HepG2 (cell line): ENCODE measurements around the gene HINT2. TPM values are rescaled to one million over a fixed set of nuclear protein-coding genes. Genes with fewer than 3 reads are reported as not detected.
A peak's percentile ranks its signal among the peaks of the same experiment; 100 is the strongest.

Source experiments
- ATF2 ChIP-seq: sonication (generic); formaldehyde crosslinking; IDR thresholded peaks from 2 replicates; pipeline ENCODE4 v1.4.0; 2020; ENCODE audit warnings: missing genetic modification reagents
- CBX5 ChIP-seq: sonication (generic); formaldehyde crosslinking; IDR thresholded peaks from 2 replicates; pipeline ENCODE4 v1.4.0; 2020; ENCODE audit warnings: missing genetic modification reagents, borderline replicate concordance
- CREB1 ChIP-seq, 2 experiments: fragments of 450-650 bp in 1 of 2; IDR thresholded peaks; 2 replicates each; pipeline ENCODE4 v1.6.1; 2016 to 2017; ENCODE audit warnings: control low read depth in 1 of 2, mild to moderate bottlenecking in 1 of 2, missing compliant biosample characterization in 1 of 2, missing genetic modification characterization in 1 of 2
- FOSL2 ChIP-seq: sonication (generic); formaldehyde crosslinking; IDR thresholded peaks from 2 replicates; pipeline ENCODE4 v1.4.0; 2020; ENCODE audit warnings: missing genetic modification reagents
- NAIF1 ChIP-seq: sonication (generic); formaldehyde crosslinking; IDR thresholded peaks from 2 replicates; pipeline ENCODE4 v1.5.0; 2020; ENCODE audit warnings: mild to moderate bottlenecking, missing genetic modification reagents, borderline replicate concordance
- NFKBIZ ChIP-seq: IDR thresholded peaks from 2 replicates; pipeline ENCODE4 v1.6.1; 2018; ENCODE audit warnings: missing genetic modification reagents, missing compliant biosample characterization
- PHF8 ChIP-seq: sonication (generic); formaldehyde crosslinking; IDR thresholded peaks from 2 replicates; pipeline ENCODE4 v1.5.0; 2020; ENCODE audit warnings: missing genetic modification reagents
- SRSF1 ChIP-seq: fragments of 200-400 bp; formaldehyde crosslinking; optimal IDR thresholded peaks from 2 replicates; pipeline ENCODE3; 2017; ENCODE audit warnings: mild to moderate bottlenecking, low read depth, low read length, moderate library complexity
- ZBTB38 ChIP-seq: sonication (generic); formaldehyde crosslinking; IDR thresholded peaks from 2 replicates; pipeline ENCODE4 v1.5.1; 2020; ENCODE audit warnings: mild to moderate bottlenecking, missing genetic modification reagents
- ZBTB40 ChIP-seq, 2 experiments: fragments of 450-650 bp in 1 of 2; sonication (generic) in 1 of 2; formaldehyde crosslinking in 1 of 2; IDR thresholded peaks; 2 replicates each; pipeline versions ENCODE4 v1.6.1 to v1.8.0; 2016 to 2022; ENCODE audit warnings: antibody characterized with exemption in 1 of 2, mild to moderate bottlenecking in 1 of 2, missing genetic modification reagents in 1 of 2
- ZBTB43 ChIP-seq: sonication (generic); formaldehyde crosslinking; conservative IDR thresholded peaks from 2 replicates; pipeline ENCODE4 v1.4.0; 2020; ENCODE audit warnings: missing genetic modification reagents
- ZNF496 ChIP-seq: sonication (generic); formaldehyde crosslinking; IDR thresholded peaks from 2 replicates; pipeline ENCODE4 v1.8.1; 2023; ENCODE audit warnings: mild to moderate bottlenecking, moderate library complexity, missing genetic modification reagents; ENCODE audit not compliant: insufficient replicate concordance
- ZNF619 ChIP-seq: sonication (generic); formaldehyde crosslinking; IDR thresholded peaks from 2 replicates; pipeline ENCODE4 v1.4.0; 2020; ENCODE audit warnings: mild to moderate bottlenecking, missing genetic modification reagents
- ZNF629 ChIP-seq: sonication (generic); formaldehyde crosslinking; conservative IDR thresholded peaks from 2 replicates; pipeline ENCODE4 v1.5.0; 2020; ENCODE audit warnings: missing genetic modification reagents
- polyA plus RNA-seq, 8 experiments: library from polyadenylated mRNA; depleted of rRNA in 3 of 8; stranded (reverse) in 7 of 8; unstranded in 1 of 8; fragments of >200 nt; fragmentation: Illumina TruSeq in 4 of 8; extraction: Trizol in 4 of 8; gene quantifications; 2 replicates each; pipeline versions ENCODE4 v1.2.1 to v1.2.3, GENCODE V29; 2011 to 2016; ENCODE audit warnings: low read depth in 4 of 8, missing spikeins in 1 of 8, mixed read lengths in 1 of 8; ENCODE audit not compliant: insufficient read depth in 1 of 8
- total RNA-seq, 5 experiments: library from RNA; depleted of rRNA; stranded (reverse); fragments of >200 nt; fragmentation: Illumina TruSeq; extraction: Trizol; gene quantifications; 2 replicates each; pipeline ENCODE4 v1.2.3, GENCODE V29; 2016; ENCODE audit warnings: low read depth in 1 of 5

Gene HINT2
- total and polyA plus RNA-seq, 2 of the 13 experiments (the other 11 are each of a cell fraction or from before 2014, with no cell fraction given) = 37.9 to 56.2 TPM

GRCh38 chr9:35798658-35799374 is 16.0 kb downstream of the HINT2 start (continued):
- no peak for TF ChIP-seq ZBTB40 (IDR thresholded peaks at IDR 0.05)
- TF ChIP-seq ZBTB40 (CRISPR knock-in tag; IDR thresholded peaks at IDR 0.05) = no peak
- TF ChIP-seq ATF2 (CRISPR knock-in tag) = no peak
- TF ChIP-seq ZBTB38 = no peak
- TF ChIP-seq ZBTB43 (CRISPR knock-in tag) = no peak
- TF ChIP-seq ZNF496 (CRISPR knock-in tag) = no peak
- TF ChIP-seq CBX5 = no peak
- no peak for TF ChIP-seq ZNF629
- TF ChIP-seq CREB1 (IDR thresholded peaks at IDR 0.05) = 0 out of 2 replicates have a peak, but pooled peaks have one; percentile 18
- no peak for TF ChIP-seq CREB1 (CRISPR knock-in tag; IDR thresholded peaks at IDR 0.05)
- no peak for TF ChIP-seq PHF8 (CRISPR knock-in tag)
- no peak for TF ChIP-seq NFKBIZ (CRISPR knock-in tag)
- peak; percentile 26; the same call in 1 of the 2 replicates for TF ChIP-seq FOSL2 (CRISPR knock-in tag)
- no peak for TF ChIP-seq ZNF619 (CRISPR knock-in tag)
- no peak for TF ChIP-seq SRSF1
- TF ChIP-seq NAIF1 (CRISPR knock-in tag) = no peak
- TF ChIP-seq, all 625 proteins: peak for 9
